Progenitor cell of endocrine pancreas (in vitro differentiated cells): Measurements from ENCODE around the gene SFTA2. TPM values are rescaled to one million over a fixed set of nuclear protein-coding genes. Genes with fewer than 3 reads are reported as not detected.
"Not testable (repeated sequence)": the region's sequence is repeated elsewhere in the genome, so short reads cannot be mapped to it uniquely, and the experiment has no call there.

Source experiments
- DNase-seq: peaks from one replicate; pipeline ENCODE4 v3.0.0; 2021; ENCODE audit warnings: low spot score; ENCODE audit not compliant: unreplicated experiment
- H3K27ac Mint-ChIP-seq: 2 replicates; pipeline ENCODE4 v1.8.0; 2021; ENCODE audit warnings: mild to moderate bottlenecking, moderate library complexity, mixed read lengths
- H3K27me3 Mint-ChIP-seq: 2 replicates; pipeline ENCODE4 v1.8.0; 2021; ENCODE audit warnings: mixed read lengths
- H3K36me3 Mint-ChIP-seq: 2 replicates; pipeline ENCODE4 v1.8.0; 2022; ENCODE audit warnings: mixed read lengths; ENCODE audit not compliant: insufficient read depth
- H3K4me1 Mint-ChIP-seq: 2 replicates; pipeline ENCODE4 v1.8.0; 2021; ENCODE audit warnings: low read depth, mixed read lengths
- H3K4me3 Mint-ChIP-seq: 2 replicates; pipeline ENCODE4 v1.8.0; 2021; ENCODE audit warnings: low read depth, mild to moderate bottlenecking, moderate library complexity, mixed read lengths
- H3K9me3 Mint-ChIP-seq: 2 replicates; pipeline ENCODE4 v1.8.0; 2021; ENCODE audit warnings: low read depth, mixed read lengths
- total RNA-seq: library from RNA; stranded (reverse); gene quantifications from 2 replicates; pipeline ENCODE4 v1.2.1, GENCODE V29; 2021
- TF ChIP-seq, protein P1 (sequence below): fragments of 200-600 bp; sonication (generic); IDR thresholded peaks from one replicate; pipeline ENCODE4 v1.5.0; 2021; ENCODE audit warnings: antibody characterized with exemption, mild to moderate bottlenecking; ENCODE audit not compliant: unreplicated experiment

SFTA2 gene
- total RNA-seq, 1 donor from 2014 or later = 2.6 TPM

DNA sequence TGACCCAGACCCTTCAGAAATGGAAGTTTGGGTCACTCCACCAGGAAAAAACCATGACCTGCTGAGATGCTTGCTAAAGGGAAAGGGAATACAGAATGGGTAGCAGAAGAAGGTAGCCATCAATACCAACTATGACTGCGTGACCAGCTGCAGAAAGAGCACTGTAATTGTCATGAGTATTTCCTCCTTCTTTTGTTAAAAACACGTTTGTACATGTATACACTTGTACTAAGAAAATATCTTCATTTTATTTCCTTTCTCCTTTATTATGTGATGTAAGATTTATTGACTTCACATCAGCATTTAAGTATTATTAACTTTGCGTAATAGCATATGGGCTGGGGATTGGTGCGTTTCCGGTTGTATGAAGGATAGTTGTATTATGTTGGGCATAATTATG is 39.0 kb upstream of the SFTA2 start:
- no peak overlapping the region for H3K27ac Mint-ChIP-seq
- H3K4me3 Mint-ChIP-seq = no peak overlapping the region
- DNase-seq = no peak
- no peaks in the 10 kb centered on the region for H3K4me1 Mint-ChIP-seq
- TF ChIP-seq, protein P1, sequence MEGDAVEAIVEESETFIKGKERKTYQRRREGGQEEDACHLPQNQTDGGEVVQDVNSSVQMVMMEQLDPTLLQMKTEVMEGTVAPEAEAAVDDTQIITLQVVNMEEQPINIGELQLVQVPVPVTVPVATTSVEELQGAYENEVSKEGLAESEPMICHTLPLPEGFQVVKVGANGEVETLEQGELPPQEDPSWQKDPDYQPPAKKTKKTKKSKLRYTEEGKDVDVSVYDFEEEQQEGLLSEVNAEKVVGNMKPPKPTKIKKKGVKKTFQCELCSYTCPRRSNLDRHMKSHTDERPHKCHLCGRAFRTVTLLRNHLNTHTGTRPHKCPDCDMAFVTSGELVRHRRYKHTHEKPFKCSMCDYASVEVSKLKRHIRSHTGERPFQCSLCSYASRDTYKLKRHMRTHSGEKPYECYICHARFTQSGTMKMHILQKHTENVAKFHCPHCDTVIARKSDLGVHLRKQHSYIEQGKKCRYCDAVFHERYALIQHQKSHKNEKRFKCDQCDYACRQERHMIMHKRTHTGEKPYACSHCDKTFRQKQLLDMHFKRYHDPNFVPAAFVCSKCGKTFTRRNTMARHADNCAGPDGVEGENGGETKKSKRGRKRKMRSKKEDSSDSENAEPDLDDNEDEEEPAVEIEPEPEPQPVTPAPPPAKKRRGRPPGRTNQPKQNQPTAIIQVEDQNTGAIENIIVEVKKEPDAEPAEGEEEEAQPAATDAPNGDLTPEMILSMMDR = no peak
- H3K9me3 Mint-ChIP-seq = no peaks in the 10 kb centered on the region
- peaks cover 15% of the 10 kb centered on the region for H3K27me3 Mint-ChIP-seq
- H3K36me3 Mint-ChIP-seq = no peaks in the 10 kb centered on the region

DNA sequence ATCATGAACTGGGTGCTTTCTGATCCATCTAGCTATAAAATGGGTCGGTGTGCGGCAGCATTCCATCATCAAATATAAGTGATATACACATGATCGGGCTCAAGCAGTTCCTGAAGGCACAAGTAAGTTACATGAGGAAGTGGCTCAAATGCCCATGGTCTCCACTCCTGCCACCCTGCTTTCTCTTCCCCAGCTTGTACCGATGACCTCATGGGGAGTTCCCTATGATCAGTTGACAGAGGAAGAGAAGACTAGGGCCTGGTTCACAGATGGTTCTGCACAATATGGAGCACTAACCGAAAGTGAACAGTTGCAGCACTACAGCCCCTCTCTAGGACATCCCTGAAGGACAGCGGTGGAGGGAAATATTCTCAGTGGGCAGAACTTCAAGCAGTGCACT is 37.2 kb upstream of the SFTA2 start:
- H3K4me3 Mint-ChIP-seq, DNase-seq, H3K9me3 Mint-ChIP-seq, H3K27ac Mint-ChIP-seq, H3K36me3 Mint-ChIP-seq, H3K4me1 Mint-ChIP-seq: not testable (repeated sequence)
- H3K27me3 Mint-ChIP-seq = peaks cover 30% of the 10 kb centered on the region

DNA sequence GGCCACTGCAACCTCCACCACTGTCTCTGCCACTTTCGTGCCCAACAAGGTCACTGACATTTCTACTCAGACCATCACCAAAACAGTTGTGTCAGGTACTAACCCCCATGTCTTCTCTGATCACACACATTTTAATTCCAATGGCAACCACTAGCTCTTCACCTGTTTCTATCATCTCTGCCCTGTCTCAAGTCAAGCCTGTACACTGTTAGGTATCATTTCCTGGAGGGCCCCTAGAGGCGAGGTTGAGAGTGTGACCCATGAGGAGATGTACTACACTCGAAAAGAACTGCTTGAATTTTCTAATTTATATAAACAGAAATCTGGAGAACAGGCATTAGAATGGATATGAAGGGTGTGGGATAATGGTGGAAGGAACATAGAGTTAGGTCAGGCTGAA is 34.2 kb upstream of the SFTA2 start:
- DNase-seq = no peak
- TF ChIP-seq, protein P1 = no peak

GRCh38 chr6:30965140-30965601 is 33.2 kb upstream of the SFTA2 start:
- H3K4me3 Mint-ChIP-seq = no peak overlapping the region

More for the DNA sequence above, 34.2 kb upstream of the SFTA2 start:
- Mint-ChIP-seq H3K27me3 (peaks cover 29% of the 10 kb centered on the region), H3K36me3 (no peaks in the 10 kb centered on the region), H3K27ac (no peak overlapping the region), H3K4me1 (no peaks in the 10 kb centered on the region), H3K9me3 (no peaks in the 10 kb centered on the region), H3K4me3 (no peak overlapping the region)

GRCh38 chr6:30964075-30964474 is 32.1 kb upstream of the SFTA2 start:
- H3K27me3 Mint-ChIP-seq = peaks cover 32% of the 10 kb centered on the region
- no peak for DNase-seq
- no peaks in the 10 kb centered on the region for H3K4me1 Mint-ChIP-seq
- H3K36me3 Mint-ChIP-seq = no peaks in the 10 kb centered on the region
- H3K9me3 Mint-ChIP-seq = no peaks in the 10 kb centered on the region
- H3K4me3 Mint-ChIP-seq = no peak overlapping the region
- TF ChIP-seq, protein P1 = no peak
- no peak overlapping the region for H3K27ac Mint-ChIP-seq

More at GRCh38 chr6:30965140-30965601, 33.2 kb upstream of the SFTA2 start:
- H3K36me3 Mint-ChIP-seq = no peaks in the 10 kb centered on the region
- DNase-seq = no peak
- H3K4me1 Mint-ChIP-seq = no peaks in the 10 kb centered on the region
- peaks cover 31% of the 10 kb centered on the region for H3K27me3 Mint-ChIP-seq
- TF ChIP-seq, protein P1 = no peak
- H3K9me3 Mint-ChIP-seq = no peaks in the 10 kb centered on the region
- no peak overlapping the region for H3K27ac Mint-ChIP-seq

GRCh38 chr6:30963641-30964040 is 31.7 kb upstream of the SFTA2 start:
- peaks cover 34% of the 10 kb centered on the region for H3K27me3 Mint-ChIP-seq
- H3K4me1 Mint-ChIP-seq = no peaks in the 10 kb centered on the region
- no peak overlapping the region for H3K4me3 Mint-ChIP-seq
- H3K36me3 Mint-ChIP-seq = no peaks in the 10 kb centered on the region
- no peak overlapping the region for H3K27ac Mint-ChIP-seq
- TF ChIP-seq, protein P1 = no peak
- H3K9me3 Mint-ChIP-seq = no peaks in the 10 kb centered on the region
- DNase-seq = no peak
